Measurements from ENCODE around the gene TIMM29. TPM values are rescaled to one million over a fixed set of nuclear protein-coding genes. Genes with fewer than 3 reads are reported as not detected.
A peak's percentile ranks its signal among the peaks of the same experiment; 100 is the strongest.

The TIMM29 gene
- total and polyA plus RNA-seq, 2 of the 13 experiments (the other 11 are each of a cell fraction or from before 2014, with no cell fraction given): 7.1 to 33.8 TPM

- TF ChIP-seq ZNF383 (CRISPR knock-in tag; IDR thresholded peaks at IDR 0.05; ENCODE audit: borderline replicate concordance): no peak
- TF ChIP-seq POLR2AphosphoS2 (IDR thresholded peaks at IDR 0.05; ENCODE audit: low read depth, low read length): no peak
- TF ChIP-seq SCMH1 (CRISPR knock-in tag; IDR thresholded peaks at IDR 0.05; ENCODE audit: borderline replicate concordance): no peak
- no peak for TF ChIP-seq POLR2AphosphoS5 (IDR thresholded peaks at IDR 0.05; ENCODE audit: low read depth, low read length)
- TF ChIP-seq REXO4 (CRISPR knock-in tag; IDR thresholded peaks at IDR 0.05; ENCODE audit: borderline replicate concordance): no peak
- TF ChIP-seq ETV5 (CRISPR knock-in tag; IDR thresholded peaks at IDR 0.05; ENCODE audit: borderline replicate concordance): no peak
- no peak for TF ChIP-seq NR2F6 (IDR thresholded peaks at IDR 0.05)
- TF ChIP-seq NR2F6 (CRISPR knock-in tag; IDR thresholded peaks at IDR 0.05): no peak
- no peak for TF ChIP-seq CREM (IDR thresholded peaks at IDR 0.05)
- TF ChIP-seq CREM (CRISPR knock-in tag; IDR thresholded peaks at IDR 0.05): no peak
- peak; percentile 44; the same call in 1 of the 2 replicates for TF ChIP-seq ZGPAT (CRISPR knock-in tag; IDR thresholded peaks at IDR 0.05)
- no peak for TF ChIP-seq AKNA (CRISPR knock-in tag; IDR thresholded peaks at IDR 0.05; ENCODE audit: borderline replicate concordance)
- no peak for TF ChIP-seq HMG20B (CRISPR knock-in tag; conservative IDR thresholded peaks at IDR 0.05)
- no peak for TF ChIP-seq U2AF1 (optimal IDR thresholded peaks at IDR 0.05; ENCODE audit: low read depth, low read length)
- TF ChIP-seq SSRP1 (CRISPR knock-in tag; IDR thresholded peaks at IDR 0.05): no peak
- TF ChIP-seq ZNF615 (CRISPR knock-in tag; IDR thresholded peaks at IDR 0.05; ENCODE audit: borderline replicate concordance): no peak
- no peak for TF ChIP-seq GMEB2 (CRISPR knock-in tag; IDR thresholded peaks at IDR 0.05; ENCODE audit: low read depth)
- no peak for TF ChIP-seq ZNF33A (CRISPR knock-in tag; IDR thresholded peaks at IDR 0.05; ENCODE audit: borderline replicate concordance)
- no peak for TF ChIP-seq ZBTB38 (CRISPR knock-in tag; IDR thresholded peaks at IDR 0.05)
- no peak for TF ChIP-seq ZMYM2 (CRISPR knock-in tag; IDR thresholded peaks at IDR 0.05)
- TF ChIP-seq MBNL3 (CRISPR knock-in tag; conservative IDR thresholded peaks at IDR 0.05): no peak
- no peak for TF ChIP-seq ZNF724P (CRISPR knock-in tag; IDR thresholded peaks at IDR 0.05; ENCODE audit: borderline replicate concordance)
- no peak for TF ChIP-seq HOXA3 (CRISPR knock-in tag; IDR thresholded peaks at IDR 0.05)
- no peak for TF ChIP-seq FIP1L1 (IDR thresholded peaks at IDR 0.05; ENCODE audit: borderline replicate concordance, insufficient read depth, low read depth, low read length)
- no peak for TF ChIP-seq ZNF883 (CRISPR knock-in tag; IDR thresholded peaks at IDR 0.05; ENCODE audit: not compliant biosample characterization)
Observed at GRCh38 chr19:10936661-10937084, 8.1 kb downstream of the TIMM29 start (continued).

Data from HepG2 (cell line).